AG09319 (cell line): ENCODE results near the gene TIMM50.
"Not testable (repeated sequence)": the region's sequence is repeated elsewhere in the genome, so short reads cannot be mapped to it uniquely, and the experiment has no call there.

Experiments
- DNase-seq: peaks from one replicate; pipeline ENCODE4 v3.0.0-alpha.2; 2010; ENCODE audit warnings: low read depth; ENCODE audit errors: extremely low read depth
- CTCF ChIP-seq: IDR thresholded peaks from 2 replicates; pipeline ENCODE4 v1.5.1; 2011; ENCODE audit warnings: low read depth, mild to moderate bottlenecking, inconsistent platforms, low read length, moderate library complexity

Gene TIMM50

DNA sequence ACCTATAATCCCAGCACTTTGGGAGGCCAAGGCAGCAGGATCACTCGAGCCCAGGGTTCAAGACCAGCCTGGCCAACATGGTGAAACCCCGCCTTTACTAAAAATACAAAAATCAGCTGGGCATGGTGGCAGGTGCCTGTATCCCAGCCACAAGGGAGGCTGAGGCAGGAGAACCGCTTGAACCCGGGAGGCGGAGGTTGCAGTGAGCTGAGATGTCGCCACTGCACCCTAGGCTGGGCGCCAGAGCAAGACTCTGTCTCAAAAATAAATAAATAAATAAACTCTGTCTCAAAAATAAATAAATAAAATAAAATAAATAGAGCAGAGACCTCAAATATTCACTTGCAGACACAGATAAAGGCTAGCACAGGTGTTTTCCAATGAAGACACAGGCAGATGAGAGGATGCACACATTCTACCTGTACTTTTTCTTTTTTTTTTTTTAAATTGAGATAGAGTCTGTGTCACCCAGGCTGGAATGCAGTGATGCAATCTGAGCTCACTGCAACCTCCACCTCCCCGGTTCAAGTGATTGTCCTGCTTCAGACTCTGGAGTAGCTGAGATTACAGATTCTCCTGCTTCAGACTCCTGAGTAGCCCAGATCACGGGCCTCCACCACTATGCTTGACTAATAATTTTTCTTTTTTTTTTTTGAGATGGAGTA, 42.2 kb upstream of the TIMM50 start:
- DNase-seq: no peak
- TF ChIP-seq CTCF: no peak

- TF ChIP-seq CTCF: no peak
- DNase-seq: no peak
Observed at GRCh38 chr19:39444598-39445195, 35.9 kb upstream of the TIMM50 start.

DNA sequence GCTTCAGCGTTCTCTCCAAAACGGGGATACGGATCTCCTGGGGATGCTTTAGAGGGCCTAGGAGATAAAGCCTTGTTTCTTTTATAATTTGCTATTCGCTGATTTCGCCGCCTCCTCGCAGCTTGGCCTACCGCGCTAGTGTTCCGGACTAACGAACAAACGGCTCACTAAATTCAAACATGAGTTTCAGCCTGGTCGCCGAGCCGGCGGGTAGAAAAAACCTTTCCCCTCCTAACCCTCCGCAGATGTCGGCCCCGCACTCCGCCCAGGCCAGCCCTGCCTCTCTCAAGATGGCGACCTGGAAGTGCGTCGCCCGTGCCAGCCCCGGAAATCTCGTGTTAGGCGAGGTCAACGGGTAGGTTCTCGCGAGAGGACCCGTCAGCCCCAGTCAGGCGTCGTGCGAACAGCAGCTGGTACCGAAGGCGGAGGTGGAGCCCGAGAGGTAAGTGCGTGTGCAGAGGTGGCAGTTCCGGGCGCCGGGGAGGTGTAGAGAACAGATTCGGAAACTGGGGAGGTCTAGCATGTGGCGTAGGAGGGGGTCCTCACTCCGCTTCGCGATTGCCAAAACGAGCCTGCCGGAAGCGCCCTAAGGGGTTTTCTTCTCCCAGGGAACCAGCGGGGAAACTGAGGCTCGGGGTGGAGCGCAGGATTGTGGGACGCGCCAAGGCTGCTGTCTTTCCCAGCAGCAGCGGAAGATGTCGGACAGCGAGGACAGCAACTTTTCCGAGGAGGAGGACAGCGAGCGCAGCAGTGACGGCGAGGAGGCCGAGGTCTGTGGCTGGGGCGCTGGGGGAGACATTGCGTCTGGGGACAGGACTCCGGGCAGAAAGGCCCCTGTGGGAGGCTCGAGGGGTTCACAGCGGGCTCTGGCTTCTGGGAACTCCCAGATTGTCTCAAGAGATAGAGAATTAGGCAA, 35.2 kb upstream of the TIMM50 start, which contains the start of gene SUPT5H:
Gene SUPT5H (plus strand): TSS at position 387 of the 916 bp plus-strand sequence. CDS start 309 bp downstream, at position 696.
- DNase-seq: peak; percentile 97
- TF ChIP-seq CTCF: no peak

DNA sequence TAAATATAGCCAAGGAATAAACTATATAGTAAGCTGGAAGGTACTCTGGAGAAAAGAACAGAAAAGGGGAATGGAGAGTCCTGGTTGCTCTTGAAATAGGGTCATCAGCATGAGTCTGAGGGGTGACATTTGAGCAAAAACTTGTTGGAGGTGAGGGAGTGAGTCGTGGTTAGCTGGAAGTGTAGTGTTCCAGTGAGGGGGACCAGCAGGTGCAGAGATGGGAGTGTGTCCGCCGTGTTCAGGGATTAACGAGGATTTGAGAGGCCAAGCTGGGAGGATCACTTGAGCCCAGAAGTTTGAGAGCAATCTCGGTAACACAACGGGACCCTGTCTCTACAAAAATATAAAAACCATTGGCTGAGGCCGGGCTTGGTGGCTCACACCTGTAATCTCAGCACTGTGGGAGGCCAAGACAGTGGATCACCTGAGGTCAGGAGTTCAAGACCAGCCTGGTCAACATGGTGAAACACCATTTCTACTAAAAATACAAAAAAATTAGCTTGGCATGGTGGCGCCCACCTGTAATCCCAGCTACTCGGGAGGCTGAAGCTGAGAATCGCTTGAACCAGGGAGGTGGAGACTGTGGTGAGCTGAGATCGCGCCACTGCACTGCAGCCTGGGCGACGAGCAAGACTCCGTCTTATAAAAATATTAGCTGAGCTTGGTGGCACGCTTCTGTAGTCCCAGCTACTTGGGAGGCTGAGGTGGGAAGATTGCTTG, 34.1 kb upstream of the TIMM50 start:
- no peak for TF ChIP-seq CTCF
- DNase-seq: no peak

DNA sequence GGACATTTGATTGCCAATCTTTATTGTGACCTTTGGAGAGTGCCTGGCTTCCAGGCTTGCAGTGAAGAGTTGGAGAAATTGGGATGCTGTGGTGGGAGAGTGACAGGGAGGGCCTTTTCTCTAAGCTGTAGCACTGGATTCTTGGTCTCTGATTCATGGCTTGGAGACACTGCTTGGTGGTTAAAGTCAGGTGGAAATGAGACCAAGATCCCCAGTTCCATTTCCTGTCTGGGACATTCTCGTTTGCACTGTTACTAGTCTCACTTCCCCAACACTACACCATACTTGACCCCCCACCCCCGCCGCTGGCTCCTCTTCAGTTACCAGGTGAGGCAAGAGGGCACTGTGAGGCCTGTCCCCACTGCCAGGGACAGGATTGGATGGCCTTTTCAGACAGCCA, 32.4 kb upstream of the TIMM50 start:
- TF ChIP-seq CTCF: no peak
- no peak for DNase-seq

DNA sequence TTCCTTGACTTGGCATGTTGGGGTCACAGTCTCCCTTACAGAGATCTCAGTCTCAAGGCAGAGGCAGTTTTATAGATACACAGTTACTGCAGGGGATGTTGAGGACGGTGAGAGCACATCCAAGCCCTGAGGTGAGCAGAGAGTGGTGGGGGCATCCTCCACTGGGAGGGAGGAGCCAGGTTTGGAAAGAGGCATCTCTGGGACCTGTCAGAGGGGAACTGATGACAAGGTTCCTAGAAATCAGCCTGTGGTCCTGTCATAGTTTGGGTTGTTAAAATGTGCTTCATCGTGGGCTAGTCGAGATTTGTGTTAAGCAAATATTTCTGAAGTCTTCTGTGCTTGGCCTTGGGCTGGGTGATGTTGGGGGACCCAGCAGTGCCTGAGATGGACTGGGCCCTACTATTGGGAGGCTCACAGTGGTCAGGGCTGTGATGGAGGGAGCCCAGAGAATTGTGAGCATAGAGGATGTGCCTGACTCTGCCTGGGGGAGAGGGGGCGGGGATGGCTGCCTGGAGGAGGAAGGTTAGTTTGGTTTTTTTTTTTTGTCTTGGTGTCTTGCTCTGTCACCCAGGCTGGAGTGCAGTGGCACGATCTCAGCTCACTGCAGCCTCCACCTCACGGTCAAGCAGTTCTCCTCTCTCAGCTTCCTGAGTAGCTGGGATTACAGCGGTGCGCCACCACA, 31.4 kb upstream of the TIMM50 start:
- no peak for TF ChIP-seq CTCF
- DNase-seq: no peak

GRCh38 chr19:39451257-39451656, 29.4 kb upstream of the TIMM50 start:
- DNase-seq: not testable (repeated sequence)
